Measurements from ENCODE around the gene CTCF.

The CTCF gene

DNA sequence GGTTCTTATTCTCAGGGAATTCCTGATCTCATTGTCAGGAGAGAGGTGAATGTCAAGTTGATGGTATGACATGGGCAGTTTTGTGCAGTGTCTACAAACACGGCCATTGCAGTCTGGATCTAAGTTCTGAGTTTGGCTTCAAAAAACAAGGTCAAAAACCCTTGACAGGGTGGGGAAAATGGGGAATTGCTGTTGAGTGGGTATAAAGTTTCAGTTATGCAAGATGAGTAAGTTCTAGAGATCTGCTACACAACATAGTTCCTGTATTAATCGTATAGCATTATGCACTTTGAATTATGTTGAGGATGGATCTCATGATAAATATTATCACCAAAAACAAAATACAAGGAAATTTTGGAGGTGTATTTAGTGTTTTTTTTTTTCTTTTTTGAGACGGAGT lies 46.0 kb downstream of the CTCF start:
- DNase-seq, result no peak

DNA sequence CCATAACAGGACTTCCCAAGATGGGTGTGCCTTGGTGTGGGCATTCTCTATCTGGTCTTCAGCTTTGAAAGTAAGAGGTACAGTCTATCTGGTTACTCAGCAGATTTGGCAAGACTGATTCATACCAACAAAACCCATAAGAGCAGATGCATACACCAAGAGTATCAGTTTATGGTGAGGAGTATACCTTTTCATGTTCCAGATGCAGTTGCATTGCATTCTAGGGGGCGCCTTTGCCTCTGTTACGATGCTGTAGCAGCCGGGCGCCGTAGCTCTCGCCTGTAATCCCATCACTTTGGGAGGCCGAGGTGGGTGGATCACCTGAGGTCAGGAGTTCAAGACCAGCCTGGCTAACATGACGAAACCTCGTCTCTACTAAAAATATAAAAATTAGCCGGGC lies 51.5 kb downstream of the CTCF start:
- DNase-seq, result no peak

GRCh38 chr16:67628216-67628615 lies 65.9 kb downstream of the CTCF start:
- DNase-seq, result no peak

GRCh38 chr16:67632415-67633172 lies 70.3 kb downstream of the CTCF start:
- no peak for DNase-seq

- no peak for DNase-seq
These were observed 74.4 kb downstream of the CTCF start for GRCh38 chr16:67636713-67637112.

DNA sequence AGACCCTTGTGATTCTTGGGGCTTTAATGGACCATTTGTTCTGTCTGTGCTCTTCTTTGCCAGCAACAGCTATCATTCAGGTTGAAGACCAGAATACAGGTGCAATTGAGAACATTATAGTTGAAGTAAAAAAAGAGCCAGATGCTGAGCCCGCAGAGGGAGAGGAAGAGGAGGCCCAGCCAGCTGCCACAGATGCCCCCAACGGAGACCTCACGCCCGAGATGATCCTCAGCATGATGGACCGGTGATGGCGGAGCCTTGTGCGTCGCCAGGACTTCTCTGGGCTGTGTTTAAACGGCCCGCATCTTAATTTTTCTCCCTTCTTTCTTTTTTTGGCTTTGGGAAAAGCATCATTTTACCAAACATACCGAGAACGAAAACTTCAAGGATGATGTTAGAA lies 75.3 kb downstream of the CTCF start:
- DNase-seq, result no peak

DNA sequence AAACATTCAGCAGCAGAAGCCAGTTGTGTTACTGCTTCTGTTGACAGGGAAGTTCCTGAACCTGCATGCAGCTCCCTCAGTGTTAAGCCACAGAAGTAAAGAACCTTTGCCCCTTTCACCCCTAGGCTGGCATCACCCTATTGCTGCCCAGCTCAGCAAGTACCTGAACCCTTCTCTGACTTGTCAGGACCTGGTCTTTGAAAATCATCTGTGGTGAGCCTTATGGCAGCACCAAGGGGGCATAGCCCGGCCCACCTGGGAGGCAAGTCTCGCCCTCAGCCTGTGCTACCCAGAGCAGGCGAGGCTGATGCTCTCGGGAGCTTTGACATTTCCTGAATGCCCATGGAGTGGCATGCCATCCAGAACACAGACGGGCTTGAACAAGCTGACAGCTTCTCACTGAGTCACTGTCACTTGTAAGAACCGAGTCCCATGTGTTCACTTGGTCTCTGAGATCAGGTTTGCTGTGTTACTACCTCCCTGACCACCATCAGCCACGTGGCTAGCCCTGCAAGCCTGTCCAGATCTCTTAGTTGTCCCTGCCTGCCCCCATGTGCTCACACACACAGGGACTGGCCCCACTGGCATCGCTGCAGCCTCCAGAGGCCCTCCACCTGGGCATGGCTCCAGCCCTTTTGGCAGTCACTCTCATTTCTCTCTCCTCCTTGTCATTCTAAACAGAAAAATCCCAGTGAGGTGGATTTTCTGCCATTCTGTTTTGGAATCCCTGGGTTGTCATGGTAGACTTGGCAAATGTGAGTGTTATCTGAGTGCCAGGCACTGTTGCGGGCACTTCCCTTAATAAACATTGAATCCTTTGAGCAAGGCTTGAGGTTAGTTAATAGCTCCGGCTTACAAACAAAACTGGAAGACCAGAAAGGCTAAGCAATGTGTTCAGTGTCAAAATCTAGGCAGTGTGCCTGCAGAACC lies 79.7 kb downstream of the CTCF start:
- DNase-seq, result no peak

GRCh38 chr16:67644038-67644437 lies 81.7 kb downstream of the CTCF start:
- peak; percentile 51 for DNase-seq

GRCh38 chr16:67645397-67646121 lies 83.2 kb downstream of the CTCF start:
- DNase-seq, result no peak

GRCh38 chr16:67647111-67647651 lies 84.9 kb downstream of the CTCF start:
- DNase-seq, result no peak

DNA sequence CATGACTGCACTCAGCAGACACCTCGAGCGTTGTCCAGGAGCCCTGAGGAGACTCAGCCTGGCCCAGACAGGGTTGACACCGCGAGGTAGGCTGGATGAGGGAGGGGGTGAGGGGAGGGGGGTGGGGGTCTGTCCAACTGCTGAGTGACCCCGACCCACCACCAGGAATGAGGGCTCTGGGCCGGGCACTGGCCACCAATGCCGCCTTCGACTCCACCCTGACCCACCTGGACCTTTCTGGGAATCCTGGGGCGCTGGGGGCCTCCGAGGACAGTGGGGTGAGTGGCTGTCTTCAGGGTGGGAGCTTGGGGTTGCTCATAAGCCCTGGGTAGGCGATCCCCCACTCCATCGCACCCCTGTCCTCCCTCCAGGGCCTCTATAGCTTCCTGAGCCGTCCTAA lies 85.4 kb downstream of the CTCF start:
- DNase-seq, result no peak

GRCh38 chr16:67648088-67648763 lies 85.9 kb downstream of the CTCF start:
- DNase-seq, result no peak

DNA sequence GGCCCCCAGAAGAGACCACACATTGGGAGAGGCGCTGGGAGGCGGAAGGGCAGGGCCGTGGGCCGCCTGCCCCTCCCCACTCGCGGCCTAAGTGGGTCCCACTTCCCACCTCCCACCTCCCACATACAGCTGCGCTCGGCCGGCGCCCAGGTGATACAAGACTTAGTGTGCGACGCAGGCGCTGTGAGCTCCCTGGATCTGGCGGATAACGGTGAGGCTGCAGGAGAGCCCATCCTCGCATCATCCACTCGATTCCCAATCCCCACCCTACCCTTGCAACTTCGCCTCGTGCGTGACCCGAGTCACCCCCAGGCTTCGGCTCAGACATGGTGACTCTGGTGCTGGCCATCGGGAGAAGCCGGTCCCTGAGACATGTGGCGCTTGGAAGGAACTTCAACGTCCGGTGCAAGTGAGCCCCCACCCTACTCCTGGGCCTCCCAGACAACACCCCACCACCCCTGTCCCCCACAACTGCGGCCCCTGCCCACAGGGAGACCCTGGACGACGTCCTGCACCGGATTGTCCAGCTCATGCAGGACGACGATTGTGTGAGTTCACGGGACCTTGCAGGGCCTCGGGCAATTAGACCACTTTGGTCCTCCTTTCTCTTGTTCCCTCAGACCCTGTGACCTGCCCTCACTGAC lies 86.6 kb downstream of the CTCF start:
- DNase-seq, result no peak

- peak; percentile 51 for DNase-seq
These were observed 87.2 kb downstream of the CTCF start for GRCh38 chr16:67649494-67649931.

DNA sequence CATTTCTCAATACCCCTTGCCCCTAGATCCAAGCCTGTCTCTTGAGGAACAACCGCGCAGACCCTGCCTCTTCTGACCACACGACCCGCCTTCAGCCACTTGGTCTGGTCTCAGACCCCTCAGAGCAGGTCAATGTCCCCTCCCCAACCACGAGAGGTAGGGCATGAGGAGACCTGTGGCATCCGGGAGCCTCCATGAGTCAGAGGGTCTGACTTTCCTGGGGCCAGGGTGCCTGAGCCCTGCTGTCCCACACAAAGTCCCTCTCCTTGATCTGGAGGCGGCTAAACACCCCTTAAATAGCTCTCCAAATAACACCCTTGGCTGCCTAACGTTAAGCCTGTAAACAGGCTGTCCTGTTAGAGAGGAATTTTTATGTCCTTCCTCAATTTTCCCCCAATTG lies 87.7 kb downstream of the CTCF start:
- DNase-seq, result peak; percentile 49

GRCh38 chr16:67651039-67651438 lies 88.7 kb downstream of the CTCF start:
- DNase-seq, result peak; percentile 46

GRCh38 chr16:67651847-67652246 lies 89.5 kb downstream of the CTCF start:
- DNase-seq, result no peak

GRCh38 chr16:67652578-67653127 lies 90.3 kb downstream of the CTCF start:
- peak; percentile 50 for DNase-seq

GRCh38 chr16:67653128-67653788 lies 90.9 kb downstream of the CTCF start:
- peak; percentile 48 for DNase-seq

GRCh38 chr16:67653789-67654402 lies 91.6 kb downstream of the CTCF start:
- peak; percentile 48 for DNase-seq
